ENCODE data around the gene CAPG.

DNA sequence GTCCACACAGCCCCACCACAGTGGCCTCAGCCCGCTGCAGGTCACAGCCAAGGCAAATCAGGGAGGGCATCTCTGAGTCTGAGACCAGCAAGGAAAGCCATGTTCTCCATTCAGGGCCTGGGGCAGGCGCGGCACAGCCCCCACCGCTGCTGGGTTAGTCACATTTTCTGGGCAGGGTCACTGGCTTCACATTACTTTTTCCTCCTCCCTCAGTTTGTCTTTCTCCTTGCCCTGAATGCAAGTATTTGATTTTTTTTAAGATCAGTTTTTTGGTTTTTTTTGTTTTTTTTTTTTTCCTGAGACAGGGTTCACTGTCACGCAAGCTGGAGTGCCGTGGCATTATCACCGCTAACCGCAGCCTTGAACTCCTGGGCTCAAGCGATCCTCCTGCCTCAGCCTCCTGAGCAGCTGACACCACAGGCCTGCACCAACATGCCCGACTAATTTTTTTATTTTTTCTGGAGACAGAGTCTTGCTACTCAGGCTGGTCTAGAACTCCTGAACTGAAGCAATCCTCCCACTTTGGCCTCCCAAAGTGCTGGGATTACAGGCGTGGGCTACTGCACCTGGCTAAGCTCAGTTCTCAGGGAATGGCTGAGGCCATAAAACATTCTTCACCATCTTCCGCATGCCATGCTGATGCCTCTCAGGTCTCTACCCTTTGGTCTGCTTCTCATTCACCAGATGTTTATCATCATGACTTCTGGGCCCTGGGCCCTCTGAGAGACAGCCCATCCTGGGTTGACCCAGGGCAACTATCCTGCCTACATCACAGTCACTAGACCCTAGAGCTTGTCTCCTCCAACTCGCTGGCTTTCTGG lies 628 bp upstream of the CAPG start:
- TF ChIP-seq POLR2A (IDR thresholded peaks at IDR 0.05), result no peak
- TF ChIP-seq, protein P1, sequence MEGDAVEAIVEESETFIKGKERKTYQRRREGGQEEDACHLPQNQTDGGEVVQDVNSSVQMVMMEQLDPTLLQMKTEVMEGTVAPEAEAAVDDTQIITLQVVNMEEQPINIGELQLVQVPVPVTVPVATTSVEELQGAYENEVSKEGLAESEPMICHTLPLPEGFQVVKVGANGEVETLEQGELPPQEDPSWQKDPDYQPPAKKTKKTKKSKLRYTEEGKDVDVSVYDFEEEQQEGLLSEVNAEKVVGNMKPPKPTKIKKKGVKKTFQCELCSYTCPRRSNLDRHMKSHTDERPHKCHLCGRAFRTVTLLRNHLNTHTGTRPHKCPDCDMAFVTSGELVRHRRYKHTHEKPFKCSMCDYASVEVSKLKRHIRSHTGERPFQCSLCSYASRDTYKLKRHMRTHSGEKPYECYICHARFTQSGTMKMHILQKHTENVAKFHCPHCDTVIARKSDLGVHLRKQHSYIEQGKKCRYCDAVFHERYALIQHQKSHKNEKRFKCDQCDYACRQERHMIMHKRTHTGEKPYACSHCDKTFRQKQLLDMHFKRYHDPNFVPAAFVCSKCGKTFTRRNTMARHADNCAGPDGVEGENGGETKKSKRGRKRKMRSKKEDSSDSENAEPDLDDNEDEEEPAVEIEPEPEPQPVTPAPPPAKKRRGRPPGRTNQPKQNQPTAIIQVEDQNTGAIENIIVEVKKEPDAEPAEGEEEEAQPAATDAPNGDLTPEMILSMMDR (IDR thresholded peaks at IDR 0.05), result no peak

Data from vagina (tissue), 2 donors.